Lower leg skin (tissue), 3 donors: Measurements from ENCODE around the gene MUC22.

Experiments
- POLR2A ChIP-seq, 2 donors: fragments of 450-650 bp; IDR thresholded peaks; one replicate each; pipeline ENCODE4 v1.6.1; 2016 to 2017; ENCODE audit warnings: antibody characterized with exemption in 2 of 2, mild to moderate bottlenecking in 1 of 2, moderate library complexity in 1 of 2
- TF ChIP-seq, protein P1 (sequence below), 3 donors: fragments of 450-650 bp; IDR thresholded peaks; one replicate each; pipeline ENCODE4 v1.5.1; 2016; ENCODE audit warnings: antibody characterized with exemption in 3 of 3, mild to moderate bottlenecking in 3 of 3, moderate library complexity in 2 of 3

DNA sequence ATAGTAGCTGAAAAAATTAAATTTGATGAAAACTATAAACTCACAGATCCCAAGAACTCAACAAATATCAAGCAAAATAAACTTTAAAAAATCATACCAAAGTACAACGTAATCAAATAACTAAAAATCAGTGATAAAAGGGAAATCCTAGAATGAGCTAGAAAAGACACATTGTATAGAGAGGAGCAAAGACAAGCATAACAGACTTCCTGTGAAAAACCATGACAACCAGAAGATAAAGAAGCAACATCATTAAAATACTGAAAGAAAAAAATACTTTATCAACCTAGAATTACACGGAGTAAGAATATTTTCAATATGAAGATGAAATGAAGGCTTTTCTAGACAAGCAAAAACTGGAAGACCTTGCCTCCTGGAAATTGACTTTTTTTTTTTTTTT is 9.8 kb downstream of the MUC22 start:
- TF ChIP-seq POLR2A (IDR thresholded peaks at IDR 0.05) = no peak
- TF ChIP-seq, protein P1, sequence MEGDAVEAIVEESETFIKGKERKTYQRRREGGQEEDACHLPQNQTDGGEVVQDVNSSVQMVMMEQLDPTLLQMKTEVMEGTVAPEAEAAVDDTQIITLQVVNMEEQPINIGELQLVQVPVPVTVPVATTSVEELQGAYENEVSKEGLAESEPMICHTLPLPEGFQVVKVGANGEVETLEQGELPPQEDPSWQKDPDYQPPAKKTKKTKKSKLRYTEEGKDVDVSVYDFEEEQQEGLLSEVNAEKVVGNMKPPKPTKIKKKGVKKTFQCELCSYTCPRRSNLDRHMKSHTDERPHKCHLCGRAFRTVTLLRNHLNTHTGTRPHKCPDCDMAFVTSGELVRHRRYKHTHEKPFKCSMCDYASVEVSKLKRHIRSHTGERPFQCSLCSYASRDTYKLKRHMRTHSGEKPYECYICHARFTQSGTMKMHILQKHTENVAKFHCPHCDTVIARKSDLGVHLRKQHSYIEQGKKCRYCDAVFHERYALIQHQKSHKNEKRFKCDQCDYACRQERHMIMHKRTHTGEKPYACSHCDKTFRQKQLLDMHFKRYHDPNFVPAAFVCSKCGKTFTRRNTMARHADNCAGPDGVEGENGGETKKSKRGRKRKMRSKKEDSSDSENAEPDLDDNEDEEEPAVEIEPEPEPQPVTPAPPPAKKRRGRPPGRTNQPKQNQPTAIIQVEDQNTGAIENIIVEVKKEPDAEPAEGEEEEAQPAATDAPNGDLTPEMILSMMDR (IDR thresholded peaks at IDR 0.05) = no peak
